Left lobe of liver (tissue), 2 donors: ENCODE measurements around the gene XPO6. TPM values are rescaled to one million over a fixed set of nuclear protein-coding genes. Genes with fewer than 3 reads are reported as not detected.
A peak's percentile ranks its signal among the peaks of the same experiment; 100 is the strongest.

Source experiments
- ATAC-seq: fragments of 200-7000 bp; cut with Tn5 transposase; one replicate; pipeline ENCODE4 v1.9.1; 2020; ENCODE audit warnings: mild to moderate bottlenecking, moderate library complexity
- DNase-seq: peaks from one replicate; pipeline ENCODE4 v3.0.0-alpha.2; 2020; ENCODE audit warnings: low spot score
- total RNA-seq: library from RNA; stranded (reverse); gene quantifications from one replicate; pipeline ENCODE4 v1.2.1, GENCODE V29; 2021
- donor health status: DM: no; HTN: no; CAD: no; lungs with moderate emphysema.
- donor health status: DM: no; HTN: yes; CAD: no.

The XPO6 gene
- total RNA-seq, 1 donor from 2014 or later: 46.2 TPM

DNA sequence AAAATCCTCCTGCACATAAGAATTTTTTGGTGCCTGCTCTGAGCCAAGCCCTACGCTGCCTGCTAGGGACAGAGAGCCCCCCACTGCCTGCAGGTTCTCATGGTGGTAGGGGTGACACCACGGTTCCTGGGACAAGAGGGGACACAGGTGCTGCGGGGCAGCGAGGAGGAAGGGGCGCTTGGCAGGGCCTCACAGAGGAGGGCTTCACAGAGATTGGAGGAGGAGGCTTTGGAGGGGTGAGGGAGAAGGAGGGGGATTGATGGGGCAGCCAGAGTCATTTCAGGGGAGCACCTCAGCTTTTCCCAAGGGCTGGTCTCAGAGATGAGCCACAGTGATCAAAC lies 118.4 kb downstream of the XPO6 start:
- ATAC-seq (no peak), DNase-seq (no peak)

DNA sequence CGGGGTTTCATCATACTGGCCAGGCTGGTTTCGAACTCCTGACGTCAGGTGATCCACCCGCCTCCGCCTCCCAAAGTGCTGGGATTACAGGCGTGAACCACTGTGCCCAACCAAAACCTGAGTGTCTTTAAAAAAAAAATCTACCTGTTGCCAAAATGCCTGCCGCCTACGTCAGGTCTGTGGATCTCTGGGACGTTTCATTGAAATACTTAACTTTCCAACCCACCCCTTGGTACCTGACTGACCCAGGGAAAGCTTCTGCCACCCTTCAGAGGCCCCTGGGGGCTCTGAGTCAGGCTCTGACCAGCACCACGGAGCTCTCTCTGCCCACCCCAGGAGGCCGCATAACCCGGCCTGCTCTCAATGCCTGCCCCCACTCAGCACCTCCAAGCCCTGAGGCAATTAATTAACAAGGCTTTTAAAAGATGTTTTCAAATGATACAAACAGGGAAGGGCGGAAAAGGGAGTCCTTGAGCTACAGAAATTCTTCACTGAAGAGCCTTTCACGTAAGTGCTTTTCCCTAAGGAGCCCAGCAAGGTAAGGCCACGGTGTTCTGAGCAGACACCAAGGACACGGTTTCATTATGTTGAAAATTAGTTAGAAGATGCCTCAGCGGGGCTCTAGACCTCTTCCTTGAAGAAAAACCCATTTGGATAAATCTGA lies 118.9 kb downstream of the XPO6 start:
- DNase-seq: no peak
- no peak for ATAC-seq

DNA sequence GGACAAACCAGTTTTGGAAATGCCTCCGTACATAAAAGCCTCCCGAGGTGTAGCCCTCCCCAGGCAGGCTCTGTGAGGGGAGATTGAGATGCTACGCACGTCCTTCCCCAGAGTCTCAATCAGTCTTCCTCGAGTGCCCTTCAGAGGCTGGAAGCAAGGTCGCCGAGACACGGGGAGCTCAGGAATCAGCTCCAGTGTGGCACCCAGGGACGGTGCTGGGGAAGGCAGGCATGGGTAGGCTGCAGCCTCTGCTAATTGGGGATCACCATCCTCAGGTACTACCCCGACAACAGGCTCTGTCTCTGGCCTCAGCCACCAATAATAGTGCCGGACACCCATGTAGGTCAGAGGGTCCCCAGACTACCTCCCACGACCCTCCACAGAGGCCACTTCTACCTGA lies 120.1 kb downstream of the XPO6 start:
- DNase-seq: no peak
- ATAC-seq: no peak

DNA sequence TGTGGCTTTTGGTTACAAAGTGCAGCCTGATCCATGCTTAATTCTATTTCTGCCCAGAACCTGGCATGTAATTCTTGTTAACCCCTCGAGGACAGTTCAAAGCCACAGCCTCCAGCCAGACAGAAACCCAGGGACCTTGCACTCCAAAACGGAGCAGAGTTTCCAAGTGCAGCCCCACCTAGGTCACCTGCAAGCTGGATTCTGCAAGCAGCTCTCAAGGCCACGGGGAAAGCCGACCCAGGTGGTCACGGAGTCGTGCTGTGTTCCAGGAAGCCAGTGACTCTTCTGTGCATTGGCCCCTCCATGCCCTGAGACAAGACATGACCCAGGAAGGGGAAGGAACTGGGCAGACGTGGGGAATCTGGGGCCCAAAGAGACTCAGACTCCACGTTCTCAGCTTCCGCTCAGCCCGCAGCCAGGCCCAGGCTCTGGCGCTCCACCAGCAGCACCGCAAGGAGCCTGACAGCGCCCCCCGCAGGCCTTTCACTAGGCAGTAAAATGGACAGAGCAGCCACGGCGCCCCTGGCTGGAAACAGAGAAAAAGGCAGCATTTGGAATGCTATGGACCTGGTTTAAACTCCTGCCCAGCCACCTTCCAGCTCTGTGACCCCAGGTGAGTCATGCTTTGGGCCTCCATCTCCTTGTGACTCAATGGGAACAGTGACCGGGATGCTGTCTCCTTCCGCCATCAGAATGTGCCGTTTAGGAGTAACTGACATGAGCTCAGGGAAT lies 121.0 kb downstream of the XPO6 start:
- no peak for DNase-seq

DNA sequence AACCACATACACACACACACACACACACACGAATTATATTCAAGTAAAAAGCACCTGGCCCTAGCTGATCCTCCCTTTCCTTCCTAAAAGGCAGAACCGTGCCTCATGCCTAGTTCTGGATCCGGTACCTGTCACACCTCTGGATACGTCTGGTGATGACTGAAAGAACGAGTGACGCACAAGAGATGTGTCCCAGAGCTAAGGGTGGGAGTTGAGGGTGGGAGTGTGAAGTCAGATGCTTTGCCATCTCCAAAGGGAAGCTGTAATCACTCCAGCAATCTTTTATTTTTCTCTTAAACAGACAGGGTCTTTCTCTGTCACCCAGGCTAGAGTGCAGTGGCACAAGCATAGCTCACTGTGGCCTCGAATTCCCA lies 121.8 kb downstream of the XPO6 start:
- ATAC-seq: no peak

More for the DNA sequence above, 121.0 kb downstream of the XPO6 start:
- ATAC-seq: no peak

DNA sequence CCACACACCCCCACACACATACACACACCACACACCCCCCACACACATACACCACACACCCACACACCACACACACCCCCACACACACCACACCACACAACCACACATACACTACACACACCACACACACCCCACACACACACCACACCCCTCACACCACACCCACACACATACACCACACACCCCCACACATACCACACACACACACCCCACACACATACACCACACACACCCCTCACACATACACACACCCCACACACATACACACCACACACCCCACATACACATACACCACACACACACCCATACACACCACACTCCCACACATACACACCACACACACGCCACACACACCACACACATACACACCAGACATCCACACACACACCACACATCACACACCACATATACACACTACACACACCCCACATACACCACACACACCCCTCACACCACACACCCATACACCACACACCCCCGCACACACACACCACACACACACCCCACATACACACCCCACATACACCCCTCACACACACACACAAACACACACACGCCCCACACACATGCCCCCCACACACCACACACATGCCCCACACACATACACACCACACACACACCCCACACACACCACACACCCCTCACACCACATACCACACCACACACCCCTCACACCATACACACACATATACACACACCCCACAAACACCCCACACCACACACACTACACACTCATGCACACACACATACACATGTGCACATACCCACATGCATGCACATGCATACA lies 122.4 kb downstream of the XPO6 start:
- no peak for DNase-seq
- no peak for ATAC-seq

More for the DNA sequence above, 121.8 kb downstream of the XPO6 start:
- no peak for DNase-seq

DNA sequence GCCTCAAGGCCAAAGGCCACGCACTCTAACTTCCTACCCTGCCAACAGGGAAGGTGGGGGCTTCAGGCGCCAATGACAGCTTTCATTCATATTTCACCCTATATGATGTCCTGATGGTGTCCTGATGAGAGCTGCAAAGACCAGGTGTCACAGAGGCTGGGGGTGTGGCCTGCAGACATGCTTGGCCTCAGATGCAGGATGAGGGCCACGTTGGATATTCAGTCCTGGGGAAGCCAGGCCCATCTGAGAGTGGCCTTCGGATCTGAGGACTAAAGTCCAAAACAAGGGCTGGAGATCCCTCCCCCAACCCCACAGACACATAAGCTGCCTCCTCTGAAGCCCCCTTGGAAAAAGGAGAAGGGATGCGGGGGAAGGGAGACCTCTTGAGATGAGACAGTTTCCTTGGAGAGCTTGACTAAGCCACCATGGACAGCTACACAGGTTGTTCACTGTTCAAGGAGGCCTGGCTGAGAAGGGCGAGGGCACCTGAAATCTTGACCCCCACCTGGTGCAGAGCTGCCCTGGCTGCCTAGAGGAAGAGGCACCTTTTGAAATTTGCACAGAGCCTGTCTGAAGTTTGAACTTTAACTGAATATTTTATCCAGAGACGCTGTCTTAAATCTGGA lies 124.0 kb downstream of the XPO6 start:
- peak; percentile 58 for ATAC-seq
- DNase-seq: no peak

DNA sequence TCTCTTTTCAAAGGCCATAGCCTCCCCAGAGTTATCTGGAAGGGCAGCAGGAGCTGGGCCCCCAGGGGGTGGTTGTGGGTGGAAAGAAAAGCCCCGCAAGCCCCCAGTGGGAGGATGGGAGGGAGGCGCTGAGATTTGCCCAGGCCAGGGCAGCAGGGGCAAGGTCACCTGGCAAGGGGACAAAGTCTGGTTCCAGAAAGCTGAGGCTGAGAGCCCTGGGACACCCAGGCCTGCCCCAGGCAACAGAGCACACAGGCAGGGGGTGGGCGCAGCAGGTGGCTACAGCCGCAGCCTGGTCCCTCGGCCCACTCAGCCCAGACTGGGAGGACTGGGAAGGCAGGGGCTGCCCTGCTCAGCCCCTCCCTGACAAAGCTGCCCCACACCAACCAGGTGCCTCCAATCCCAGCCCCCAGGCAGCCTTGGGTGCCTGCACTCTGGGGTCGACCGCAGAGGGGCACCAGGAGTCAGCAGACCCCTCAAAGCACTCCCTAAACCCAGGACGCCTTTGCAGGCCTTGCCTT lies 124.6 kb downstream of the XPO6 start:
- ATAC-seq (peak; percentile 63), DNase-seq (no peak)

DNA sequence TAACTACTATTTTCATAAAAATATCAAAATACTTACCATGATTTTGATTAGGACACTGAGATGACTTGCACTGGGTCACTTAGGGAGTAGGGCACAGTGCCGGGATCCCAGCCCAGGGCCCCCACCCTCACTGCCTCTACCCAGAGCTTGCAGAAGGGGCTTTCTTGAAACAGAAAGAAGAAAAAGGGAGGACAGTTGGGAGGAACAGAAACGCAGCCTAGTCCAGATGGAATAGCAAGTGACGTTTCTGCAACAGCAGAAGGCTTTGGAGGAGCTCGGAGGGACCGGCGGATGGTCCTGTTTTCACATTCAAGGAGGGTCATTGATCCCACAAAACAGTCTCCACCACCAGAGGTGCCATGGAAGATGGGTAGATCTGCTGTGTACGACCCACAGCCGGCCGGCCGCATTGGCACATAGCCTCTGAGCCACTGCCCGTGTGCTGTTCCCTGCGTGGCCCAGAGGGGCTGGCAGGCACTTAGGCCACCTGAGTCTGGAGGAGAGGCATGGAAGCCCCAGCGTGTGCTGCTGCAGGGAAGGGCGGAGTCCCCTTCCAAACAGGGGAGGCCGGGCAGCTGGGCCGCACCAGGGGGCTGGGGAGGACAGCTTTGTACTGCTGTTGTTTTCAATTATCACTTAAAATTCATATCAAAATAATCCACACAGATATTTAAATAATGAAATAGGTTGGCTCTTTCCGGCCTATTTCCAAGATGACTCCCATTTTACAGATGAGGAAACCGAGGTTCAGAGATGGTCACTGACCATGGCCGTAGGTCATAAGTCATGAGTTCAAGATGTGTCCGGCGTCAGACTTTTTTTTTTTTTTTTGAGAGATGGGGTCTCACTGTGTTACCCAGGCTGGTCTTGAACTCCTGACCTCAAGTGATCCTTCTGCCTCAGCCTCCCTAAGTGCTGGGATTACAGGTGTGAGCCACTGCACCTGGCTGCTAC lies 125.3 kb downstream of the XPO6 start:
- no peak for DNase-seq

DNA sequence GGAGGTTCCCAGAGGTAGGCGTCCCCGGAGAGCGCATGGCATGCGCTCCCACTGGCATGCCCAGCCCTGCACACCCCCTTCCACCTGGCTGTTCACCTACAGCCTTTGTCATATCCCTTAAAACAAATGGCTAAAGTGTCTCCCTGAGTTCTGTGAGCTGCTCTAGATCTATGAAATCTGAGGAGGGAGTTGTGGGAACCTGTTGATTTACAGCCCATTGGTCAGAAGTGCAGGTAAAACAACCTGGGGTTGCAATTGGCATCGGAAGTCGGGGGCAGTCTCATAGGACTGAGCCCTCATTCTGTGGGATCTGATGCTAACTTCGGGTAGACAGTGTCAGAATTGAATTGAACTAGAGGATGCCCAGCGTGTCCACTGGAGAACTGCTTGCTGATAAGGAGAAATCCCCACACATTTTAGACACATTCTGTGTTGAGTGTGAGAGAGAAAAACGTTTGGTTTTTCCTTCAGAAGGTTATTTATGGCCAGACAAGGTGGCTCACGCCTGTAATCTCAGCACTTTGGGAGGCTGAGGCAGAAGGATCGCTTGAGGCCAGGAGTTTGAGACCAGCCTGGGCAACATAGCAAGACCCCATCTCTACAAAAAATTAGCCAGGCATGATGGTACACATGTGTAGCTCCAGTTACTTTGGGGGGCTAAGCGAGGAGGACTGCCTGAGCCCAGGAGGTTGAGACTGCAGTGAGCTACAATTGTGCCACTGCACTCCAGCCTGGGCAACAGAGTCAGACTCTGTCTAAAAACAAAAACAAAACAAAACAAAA lies 126.2 kb downstream of the XPO6 start:
- no peak for DNase-seq
- ATAC-seq: no peak

More for the DNA sequence above, 125.3 kb downstream of the XPO6 start:
- no peak for ATAC-seq

DNA sequence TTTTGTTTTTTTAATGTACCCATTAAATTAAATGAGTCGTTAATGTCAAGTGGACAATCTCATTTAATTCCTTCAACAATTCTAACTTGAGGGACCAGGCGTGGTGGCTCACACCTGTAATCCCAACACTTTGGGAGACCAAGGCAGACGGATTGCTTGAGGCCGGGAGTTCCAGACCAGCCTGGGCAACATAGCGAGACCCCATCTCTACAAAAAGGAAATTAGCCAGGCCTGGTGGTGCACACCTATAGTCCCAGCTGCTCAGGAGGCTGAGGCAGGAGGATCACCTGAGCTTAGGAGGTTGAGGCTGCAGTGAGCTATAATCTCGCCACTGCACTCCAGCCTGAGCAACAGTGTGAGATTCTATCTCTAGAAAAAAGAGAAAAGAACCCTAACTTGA lies 127.6 kb downstream of the XPO6 start:
- ATAC-seq (no peak), DNase-seq (no peak)

DNA sequence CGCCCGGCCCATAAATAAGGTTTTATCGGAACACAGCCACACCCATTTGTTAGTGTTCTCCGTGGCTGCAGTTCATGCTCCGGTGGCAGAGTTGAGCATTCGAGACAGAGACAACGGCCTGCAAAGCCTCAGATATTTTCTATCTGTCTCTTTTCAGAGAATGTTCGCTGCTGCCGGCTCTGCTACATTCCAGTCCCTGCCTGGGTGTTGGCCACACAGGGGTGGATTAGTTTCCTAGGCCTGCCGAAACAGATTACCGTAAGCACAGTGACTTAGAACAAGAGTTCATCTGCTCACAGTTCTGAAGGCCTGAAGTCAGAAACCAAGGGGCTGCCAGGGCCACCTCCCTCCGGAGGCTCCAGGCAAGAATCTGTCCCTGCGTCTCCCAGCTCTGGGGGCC lies 129.1 kb downstream of the XPO6 start:
- DNase-seq: no peak

DNA sequence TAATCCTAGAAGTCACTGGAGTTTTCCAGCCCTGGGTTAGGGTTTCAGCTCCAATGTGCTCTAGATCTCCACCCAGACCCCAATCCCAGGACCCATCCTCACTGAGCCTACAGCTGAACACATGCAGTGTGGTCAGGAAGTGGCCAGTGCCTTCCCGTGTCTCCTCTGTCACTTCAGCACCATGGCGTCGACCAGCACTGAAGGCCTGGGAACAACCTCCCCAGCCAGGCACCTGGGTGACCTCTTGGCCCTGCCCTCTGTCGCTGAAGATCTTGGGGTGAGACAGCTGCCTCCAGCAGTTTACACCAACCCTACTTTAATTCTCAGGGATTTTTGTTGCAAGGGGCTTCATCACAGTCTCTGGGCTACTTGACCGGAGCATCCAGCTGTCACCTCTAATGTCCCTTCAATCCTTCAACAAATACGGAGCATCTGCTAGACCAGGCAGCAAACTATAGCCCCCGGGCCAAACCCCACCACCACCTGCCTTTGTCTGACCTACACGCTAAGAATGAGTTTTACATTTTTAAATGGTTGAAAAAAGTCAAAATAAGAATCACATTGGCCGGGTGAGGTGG lies 130.3 kb downstream of the XPO6 start:
- no peak for ATAC-seq

More for the DNA sequence above, 129.1 kb downstream of the XPO6 start:
- no peak for ATAC-seq

DNA sequence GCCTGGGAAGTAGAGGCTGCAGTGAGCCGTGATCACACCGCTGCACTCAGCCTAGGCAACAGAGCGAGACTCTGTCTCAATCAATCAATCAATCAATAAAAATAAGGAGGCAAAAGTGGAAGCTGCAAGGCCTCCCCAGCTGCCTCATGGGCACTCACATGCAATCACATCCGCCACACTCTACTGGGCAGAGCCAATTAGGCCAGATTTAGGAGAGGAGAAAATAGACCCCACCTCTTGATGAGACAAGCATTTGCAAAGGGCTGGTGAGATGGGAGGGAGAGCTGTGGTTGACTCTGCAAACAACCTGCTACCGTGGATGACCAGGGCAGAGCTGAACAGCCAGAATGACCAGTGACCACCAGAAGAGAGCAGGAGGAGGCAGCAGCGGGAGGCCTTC lies 133.5 kb downstream of the XPO6 start:
- DNase-seq (no peak), ATAC-seq (no peak)

More for the DNA sequence above, 130.3 kb downstream of the XPO6 start:
- no peak for DNase-seq

DNA sequence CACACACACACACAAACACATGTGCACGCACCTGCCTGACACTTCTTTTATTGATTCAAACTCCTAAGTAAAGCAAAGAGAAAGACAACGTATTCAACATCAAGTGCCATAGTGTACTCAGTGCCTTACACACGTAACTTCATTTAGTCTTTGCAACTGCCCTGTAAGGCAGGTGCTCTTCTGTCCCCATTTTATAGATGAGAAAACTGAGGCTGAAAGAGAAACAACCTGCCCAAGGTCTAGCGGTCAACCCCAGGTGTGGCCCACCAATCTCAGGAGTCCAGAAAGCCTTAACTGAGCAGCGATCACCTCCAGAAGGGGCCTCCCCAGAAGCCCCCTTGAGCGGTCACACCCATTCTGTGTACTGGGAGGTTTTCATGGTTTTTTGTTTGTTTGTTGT lies 137.9 kb downstream of the XPO6 start:
- DNase-seq (no peak), ATAC-seq (no peak)

DNA sequence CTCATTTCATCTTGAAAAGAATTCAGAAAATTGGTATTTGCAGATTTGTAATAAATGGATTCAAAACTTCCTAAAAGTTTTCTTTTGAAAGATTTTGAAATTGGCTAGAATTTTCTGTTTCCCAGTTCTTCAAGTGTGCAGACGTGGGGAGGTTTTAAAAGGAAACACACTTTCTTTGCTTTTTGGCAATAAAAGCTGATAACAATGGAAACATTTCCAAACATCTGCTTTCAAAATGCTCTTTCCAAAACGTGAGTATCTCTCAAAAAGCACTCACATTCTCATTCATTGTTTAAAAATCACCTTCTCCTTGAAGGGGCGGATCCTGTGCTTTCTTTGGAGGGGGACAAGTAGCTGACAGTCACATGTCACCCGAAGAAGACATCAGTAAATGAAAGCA lies 139.7 kb downstream of the XPO6 start:
- ATAC-seq (no peak), DNase-seq (no peak)

DNA sequence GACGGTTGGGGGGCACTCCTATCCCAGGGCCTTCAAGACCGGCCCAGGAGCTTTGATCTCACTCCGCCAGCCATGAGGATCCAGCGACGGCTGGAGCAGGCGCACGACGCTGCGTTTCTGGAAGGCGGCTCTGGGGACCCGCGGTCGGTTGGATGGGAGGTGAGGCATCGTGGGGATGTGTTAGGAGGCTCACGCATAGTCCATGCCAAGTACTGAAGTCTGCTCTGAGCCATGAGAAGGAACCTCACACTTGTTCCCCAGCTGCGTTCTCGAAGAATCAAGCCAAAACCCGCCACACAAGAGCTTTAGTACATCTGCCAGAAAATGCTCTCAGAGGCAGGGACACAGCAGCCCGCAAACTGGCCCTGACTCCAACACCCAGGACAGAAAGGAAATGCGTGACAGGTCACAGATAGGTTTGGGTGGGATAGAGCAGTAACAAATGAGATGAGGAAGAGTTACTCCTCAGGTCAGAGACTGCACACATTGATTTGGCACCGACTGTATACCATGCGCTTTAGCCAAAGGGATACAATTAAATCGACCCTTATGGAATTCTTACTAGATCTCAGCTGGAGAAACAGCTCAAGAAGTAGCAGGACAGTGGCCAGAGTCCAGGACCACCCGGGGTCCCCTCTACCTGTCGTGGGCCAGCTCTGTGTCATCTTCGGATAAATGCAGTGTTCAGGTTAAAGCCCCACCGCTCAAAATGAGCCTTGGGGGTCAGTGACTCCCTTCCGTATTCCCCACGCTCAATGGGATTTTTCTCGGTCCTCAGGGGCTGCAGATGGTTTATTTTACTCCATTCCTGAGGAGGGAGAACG lies 141.6 kb downstream of the XPO6 start:
- ATAC-seq (no peak), DNase-seq (no peak)

DNA sequence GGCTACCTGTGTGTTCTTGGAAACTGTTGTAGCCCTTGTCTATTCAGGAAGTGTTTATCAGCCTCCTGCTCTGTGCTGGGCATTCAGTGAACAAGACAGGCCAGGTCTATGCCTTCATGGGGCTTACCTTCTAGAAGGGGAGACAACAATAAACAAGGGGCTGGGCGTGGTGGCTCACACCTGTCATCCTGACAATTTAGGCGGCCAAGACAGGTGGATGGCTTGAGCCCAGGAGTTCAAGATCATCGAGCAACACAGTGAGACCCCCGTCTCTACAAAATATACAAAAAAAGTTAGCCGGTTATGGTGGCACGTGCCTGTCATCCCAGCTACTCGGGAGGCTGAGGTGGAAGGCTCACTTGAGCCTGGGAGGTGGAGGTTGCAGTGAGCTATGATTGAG lies 142.8 kb downstream of the XPO6 start:
- DNase-seq (no peak), ATAC-seq (no peak)
